Measurements from ENCODE around the gene RCE1. TPM values are rescaled to one million over a fixed set of nuclear protein-coding genes. Genes with fewer than 3 reads are reported as not detected.
"Not testable (repeated sequence)": the region's sequence is repeated elsewhere in the genome, so short reads cannot be mapped to it uniquely, and the experiment has no call there.

Gene RCE1
- total and polyA plus RNA-seq, 8 donors = 16.4 to 22.7 (median 20.3) TPM

DNA sequence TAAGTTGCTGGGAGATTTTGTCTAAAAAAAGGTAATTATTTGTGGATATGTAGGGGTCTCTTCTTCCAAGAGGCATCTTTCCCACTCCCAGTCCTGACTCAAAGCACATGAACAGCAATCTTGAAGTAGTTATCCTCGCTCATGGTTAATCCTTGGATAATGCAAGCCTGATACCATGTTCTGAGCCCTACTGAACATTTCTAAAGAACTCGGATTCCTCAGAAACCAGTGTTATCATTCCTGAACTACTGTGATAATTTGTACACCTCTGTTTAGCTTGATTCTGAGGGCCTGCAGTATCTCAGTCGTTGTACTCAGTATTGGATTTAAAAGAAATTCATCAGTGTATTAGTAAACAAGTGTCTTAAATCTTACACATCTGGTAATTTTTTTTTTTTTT is 22.3 kb upstream of the RCE1 start:
- Histone ChIP-seq H3K36me3 (no peaks in the 10 kb centered on the region), H3K4me1 (no peaks in the 10 kb centered on the region), H3K9me3 (no peaks in the 10 kb centered on the region), H3K27me3 (no peaks in the 10 kb centered on the region), H3K4me3 (no peak overlapping the region), H3K27ac (no peak overlapping the region)
- TF ChIP-seq, protein P1, sequence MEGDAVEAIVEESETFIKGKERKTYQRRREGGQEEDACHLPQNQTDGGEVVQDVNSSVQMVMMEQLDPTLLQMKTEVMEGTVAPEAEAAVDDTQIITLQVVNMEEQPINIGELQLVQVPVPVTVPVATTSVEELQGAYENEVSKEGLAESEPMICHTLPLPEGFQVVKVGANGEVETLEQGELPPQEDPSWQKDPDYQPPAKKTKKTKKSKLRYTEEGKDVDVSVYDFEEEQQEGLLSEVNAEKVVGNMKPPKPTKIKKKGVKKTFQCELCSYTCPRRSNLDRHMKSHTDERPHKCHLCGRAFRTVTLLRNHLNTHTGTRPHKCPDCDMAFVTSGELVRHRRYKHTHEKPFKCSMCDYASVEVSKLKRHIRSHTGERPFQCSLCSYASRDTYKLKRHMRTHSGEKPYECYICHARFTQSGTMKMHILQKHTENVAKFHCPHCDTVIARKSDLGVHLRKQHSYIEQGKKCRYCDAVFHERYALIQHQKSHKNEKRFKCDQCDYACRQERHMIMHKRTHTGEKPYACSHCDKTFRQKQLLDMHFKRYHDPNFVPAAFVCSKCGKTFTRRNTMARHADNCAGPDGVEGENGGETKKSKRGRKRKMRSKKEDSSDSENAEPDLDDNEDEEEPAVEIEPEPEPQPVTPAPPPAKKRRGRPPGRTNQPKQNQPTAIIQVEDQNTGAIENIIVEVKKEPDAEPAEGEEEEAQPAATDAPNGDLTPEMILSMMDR (IDR thresholded peaks at IDR 0.05) = no peak
- ATAC-seq (no peak), DNase-seq (no peak)
- intact Hi-C loops (cut with DNase I) = no loop called here

DNA sequence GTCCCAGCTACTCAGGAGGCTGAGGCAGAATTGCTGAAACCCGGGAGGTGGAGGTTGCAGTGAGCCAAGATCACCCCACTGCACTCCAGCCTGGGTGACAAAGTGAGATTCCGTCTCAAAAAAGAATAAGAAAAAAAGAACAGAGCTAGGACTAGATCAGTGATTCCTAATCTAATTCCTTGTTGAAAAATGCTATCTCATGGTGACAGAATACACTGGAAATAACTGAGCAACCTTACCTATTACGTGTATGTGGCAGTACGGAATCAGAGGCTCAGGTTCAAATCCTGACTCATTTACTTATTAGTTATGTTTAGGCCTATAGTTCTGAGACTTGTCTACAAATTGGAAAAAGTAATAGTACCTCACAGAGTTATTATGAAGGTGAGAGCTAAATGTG is 19.5 kb upstream of the RCE1 start:
- no peaks in the 10 kb centered on the region for H3K36me3 ChIP-seq
- no peak for DNase-seq
- no peaks in the 10 kb centered on the region for H3K9me3 ChIP-seq
- no peak overlapping the region for H3K4me3 ChIP-seq
- H3K4me1 ChIP-seq = no peaks in the 10 kb centered on the region
- intact Hi-C loops (cut with DNase I) = no loop called here
- H3K27ac ChIP-seq = no peak overlapping the region
- no peak for ATAC-seq
- H3K27me3 ChIP-seq = no peaks in the 10 kb centered on the region
- TF ChIP-seq, protein P1 (IDR thresholded peaks at IDR 0.05) = no peak

DNA sequence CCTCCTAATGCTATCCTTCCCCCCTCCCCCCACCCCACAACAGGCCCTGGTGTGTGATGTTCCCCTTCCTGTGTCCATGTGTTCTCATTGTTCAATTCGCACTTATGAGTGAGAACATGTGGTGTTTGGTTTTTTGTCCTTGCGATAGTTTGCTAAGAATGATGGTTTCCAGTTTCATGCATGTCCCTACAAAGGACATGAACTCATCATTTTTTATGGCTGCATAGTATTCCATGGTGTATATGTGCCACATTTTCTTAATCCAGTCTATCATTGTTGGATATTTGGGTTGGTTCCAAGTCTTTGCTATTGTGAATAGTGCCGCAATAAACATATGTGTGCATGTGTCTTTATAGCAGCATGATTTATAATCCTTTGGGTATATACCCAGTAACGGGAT is 18.7 kb upstream of the RCE1 start:
- ATAC-seq; H3K4me3 ChIP-seq; H3K36me3 ChIP-seq; H3K27ac ChIP-seq; DNase-seq; H3K4me1 ChIP-seq; H3K27me3 ChIP-seq; intact Hi-C loops (cut with DNase I); H3K9me3 ChIP-seq: not testable (repeated sequence)

DNA sequence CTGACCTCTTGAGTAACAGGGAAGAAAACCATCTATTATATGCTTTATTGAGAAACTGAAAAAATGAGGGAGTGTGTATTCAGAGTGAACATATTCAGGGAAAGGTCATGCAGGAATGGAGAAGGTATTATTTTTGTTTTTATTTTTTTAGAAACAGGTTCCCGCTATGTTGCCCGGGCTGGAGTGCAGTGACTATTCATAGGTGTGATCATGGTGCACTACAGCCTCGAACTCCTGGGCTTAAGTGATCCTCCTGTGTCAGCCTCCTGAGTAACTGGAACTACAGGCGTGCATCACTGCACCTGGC is 8.7 kb upstream of the RCE1 start:
- Histone ChIP-seq H3K36me3 (no peaks in the 10 kb centered on the region), H3K4me3 (no peak overlapping the region), H3K4me1 (peaks cover 0 to 8% of the 10 kb centered on the region in 2 donors), H3K27ac (no peak overlapping the region), H3K9me3 (no peaks in the 10 kb centered on the region), H3K27me3 (no peaks in the 10 kb centered on the region)
- TF ChIP-seq, protein P1 (IDR thresholded peaks at IDR 0.05) = no peak
- no peak for DNase-seq
- ATAC-seq = no peak
- intact Hi-C loops (cut with DNase I) = loop anchor here in 1 of 2 donors (5.0 kb wide), 1 partner anchor 142 kb away; no protein-coding TSS in a partner anchor

DNA sequence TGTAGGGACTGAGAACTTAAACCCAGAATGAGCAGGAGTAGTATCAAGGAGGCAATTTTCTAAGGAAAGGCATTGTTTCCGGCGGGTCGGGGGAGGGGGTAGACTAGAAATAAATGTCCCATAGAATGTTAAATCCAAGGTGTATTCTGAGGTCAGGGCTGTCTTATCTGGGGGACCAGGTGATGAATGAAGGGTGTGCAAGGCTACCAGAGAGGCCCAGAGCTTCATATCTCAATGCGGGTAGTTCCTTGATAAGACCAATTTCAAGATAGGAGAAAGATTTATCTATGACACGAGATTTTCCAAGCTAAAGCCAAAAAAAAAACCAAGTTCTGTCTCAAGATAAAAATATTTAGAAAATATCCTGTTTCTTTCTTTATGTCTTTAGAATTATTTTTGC is 8.3 kb upstream of the RCE1 start:
- Histone ChIP-seq H3K4me3 (no peak overlapping the region), H3K4me1 (peaks cover 0 to 8% of the 10 kb centered on the region in 2 donors), H3K27ac (no peak overlapping the region), H3K36me3 (peaks cover 0 to 3% of the 10 kb centered on the region in 2 donors), H3K9me3 (no peaks in the 10 kb centered on the region), H3K27me3 (no peaks in the 10 kb centered on the region)
- TF ChIP-seq, protein P1 (IDR thresholded peaks at IDR 0.05) = no peak
- DNase-seq (no peak), ATAC-seq (no peak)
- intact Hi-C loops (cut with DNase I) = loop anchor here in 1 of 2 donors (5.0 kb wide), 1 partner anchor 143 kb away; no protein-coding TSS in a partner anchor

DNA sequence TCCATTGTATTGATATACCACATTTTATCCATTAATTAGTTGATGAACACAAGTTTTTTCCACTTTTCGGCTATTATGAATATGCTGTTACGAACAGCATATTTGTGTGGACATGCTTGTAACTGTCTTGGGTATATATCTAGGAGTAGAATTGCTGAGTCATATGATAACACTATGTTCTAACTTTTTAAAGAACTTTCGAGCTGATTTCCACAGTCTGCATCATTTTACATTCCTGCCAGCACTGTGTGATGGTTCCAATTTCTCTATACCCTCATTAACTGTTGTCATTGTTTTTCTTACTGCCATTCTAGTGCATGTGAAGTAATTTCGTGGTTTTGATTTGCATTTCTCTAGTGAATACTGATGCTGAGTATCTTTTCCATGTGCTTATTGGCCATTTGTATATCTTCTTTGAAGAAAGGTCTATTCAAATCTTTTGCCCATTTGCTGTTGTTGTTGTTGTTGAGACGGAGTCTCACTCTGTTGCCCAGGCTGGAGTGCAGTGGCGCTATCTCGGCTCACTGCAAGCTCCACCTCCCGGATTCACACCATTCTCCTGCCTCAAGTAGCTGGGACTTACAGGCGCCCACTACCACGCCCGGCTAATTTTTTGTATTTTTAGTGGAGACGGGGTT is 7.4 kb upstream of the RCE1 start:
- TF ChIP-seq, protein P1 (IDR thresholded peaks at IDR 0.05) = no peak
- intact Hi-C loops (cut with DNase I) = no loop called here

More for the DNA sequence above, 7.4 kb upstream of the RCE1 start:
- Histone ChIP-seq H3K4me1 (peaks cover 0 to 17% of the 10 kb centered on the region in 2 donors), H3K27me3 (no peaks in the 10 kb centered on the region), H3K36me3 (peaks cover 0 to 5% of the 10 kb centered on the region in 2 donors), H3K4me3 (no peak overlapping the region), H3K9me3 (no peaks in the 10 kb centered on the region), H3K27ac (no peak overlapping the region)
- DNase-seq (no peak), ATAC-seq (no peak)

All from left lung (tissue), 10 donors.